Testis (tissue), 2 donors: ENCODE measurements around the gene UBE2U.

Source experiments
- POLR2A ChIP-seq: fragments of 450-650 bp; IDR thresholded peaks from one replicate; pipeline ENCODE4 v1.6.1; 2017; ENCODE audit warnings: antibody characterized with exemption, mild to moderate bottlenecking, moderate library complexity
- TF ChIP-seq, protein P1 (sequence below), 3 experiments: fragments of 450-650 bp in 2 of 3; fragments of 200-600 bp in 1 of 3; sonication (generic) in 1 of 3; IDR thresholded peaks; one replicate each; pipeline ENCODE4 v1.5.1; 2016 to 2019; ENCODE audit warnings: antibody characterized with exemption in 3 of 3, mild to moderate bottlenecking in 2 of 3, moderate library complexity in 1 of 3

DNA sequence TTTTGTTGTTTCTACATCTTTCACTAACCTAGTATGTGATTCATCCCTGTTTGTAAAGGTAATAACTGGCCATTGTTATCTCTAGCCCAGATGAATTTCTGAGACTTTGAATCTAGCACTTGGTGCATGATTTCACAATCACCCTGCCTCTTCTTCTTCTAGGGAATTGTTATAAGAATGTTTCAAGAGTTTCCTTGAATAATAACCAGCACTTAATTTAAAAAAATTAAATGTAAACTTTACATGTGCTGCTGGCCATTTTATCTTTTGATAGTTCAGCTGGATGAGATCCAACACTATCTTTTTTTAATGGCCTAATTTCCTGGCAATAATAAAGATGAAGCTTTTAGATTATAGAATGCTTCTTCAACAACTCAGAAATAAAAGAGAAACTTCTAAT, 31.8 kb downstream of the UBE2U start:
- TF ChIP-seq, protein P1, sequence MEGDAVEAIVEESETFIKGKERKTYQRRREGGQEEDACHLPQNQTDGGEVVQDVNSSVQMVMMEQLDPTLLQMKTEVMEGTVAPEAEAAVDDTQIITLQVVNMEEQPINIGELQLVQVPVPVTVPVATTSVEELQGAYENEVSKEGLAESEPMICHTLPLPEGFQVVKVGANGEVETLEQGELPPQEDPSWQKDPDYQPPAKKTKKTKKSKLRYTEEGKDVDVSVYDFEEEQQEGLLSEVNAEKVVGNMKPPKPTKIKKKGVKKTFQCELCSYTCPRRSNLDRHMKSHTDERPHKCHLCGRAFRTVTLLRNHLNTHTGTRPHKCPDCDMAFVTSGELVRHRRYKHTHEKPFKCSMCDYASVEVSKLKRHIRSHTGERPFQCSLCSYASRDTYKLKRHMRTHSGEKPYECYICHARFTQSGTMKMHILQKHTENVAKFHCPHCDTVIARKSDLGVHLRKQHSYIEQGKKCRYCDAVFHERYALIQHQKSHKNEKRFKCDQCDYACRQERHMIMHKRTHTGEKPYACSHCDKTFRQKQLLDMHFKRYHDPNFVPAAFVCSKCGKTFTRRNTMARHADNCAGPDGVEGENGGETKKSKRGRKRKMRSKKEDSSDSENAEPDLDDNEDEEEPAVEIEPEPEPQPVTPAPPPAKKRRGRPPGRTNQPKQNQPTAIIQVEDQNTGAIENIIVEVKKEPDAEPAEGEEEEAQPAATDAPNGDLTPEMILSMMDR (IDR thresholded peaks at IDR 0.05) = no peak
- no peak for TF ChIP-seq POLR2A
